HG03520 (cell line): ENCODE data around the gene CCT8L2.
"Not testable (repeated sequence)": the region's sequence is repeated elsewhere in the genome, so short reads cannot be mapped to it uniquely, and the experiment has no call there.

ENCODE experiments used
- ATAC-seq: cut with Tn5 transposase; IDR thresholded peaks from one replicate; pipeline ENCODE4 v1.9.1; 2021; ENCODE audit warnings: mild to moderate bottlenecking, moderate library complexity; ENCODE audit not compliant: unreplicated experiment

CCT8L2 gene

DNA sequence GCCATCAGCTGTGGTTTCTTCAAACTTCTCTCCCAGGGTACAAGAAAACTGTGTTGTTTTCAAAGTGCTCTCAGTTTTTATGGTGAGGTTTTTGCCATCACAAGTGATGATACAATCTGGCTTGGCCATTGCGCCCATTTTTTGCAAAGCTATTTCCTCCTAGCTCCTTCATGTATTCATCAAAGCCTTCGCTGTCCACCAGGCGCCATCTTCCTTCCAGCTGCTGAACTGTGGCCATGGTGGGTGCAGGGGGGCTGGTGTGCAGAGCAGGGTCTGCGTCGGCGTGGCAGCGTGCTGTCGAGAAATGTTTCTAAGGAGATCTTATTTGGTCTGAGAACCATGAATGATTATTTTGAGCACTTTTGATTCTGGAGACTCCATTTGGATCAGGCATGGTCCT, 2.6 kb upstream of the CCT8L2 start:
- ATAC-seq, result not testable (repeated sequence)

DNA sequence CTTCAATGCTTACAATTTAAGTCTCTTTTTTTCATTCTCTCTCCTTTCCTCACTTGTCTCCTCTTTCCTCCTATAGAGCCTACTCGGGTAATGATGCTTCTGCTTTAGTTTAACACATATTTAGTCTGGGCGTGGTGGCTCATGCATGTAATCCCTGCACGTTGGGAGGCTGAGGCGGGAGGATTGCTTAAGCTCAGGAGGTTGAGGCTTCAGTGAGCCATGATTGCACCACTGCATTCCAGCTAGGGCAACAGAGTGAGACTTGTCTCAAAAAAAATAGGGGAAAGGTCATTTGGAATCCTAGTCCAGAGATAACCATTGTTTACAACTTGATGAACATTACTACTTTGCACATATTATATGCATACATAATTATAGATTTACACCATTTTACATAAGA, 1.4 kb upstream of the CCT8L2 start:
- no peak for ATAC-seq

DNA sequence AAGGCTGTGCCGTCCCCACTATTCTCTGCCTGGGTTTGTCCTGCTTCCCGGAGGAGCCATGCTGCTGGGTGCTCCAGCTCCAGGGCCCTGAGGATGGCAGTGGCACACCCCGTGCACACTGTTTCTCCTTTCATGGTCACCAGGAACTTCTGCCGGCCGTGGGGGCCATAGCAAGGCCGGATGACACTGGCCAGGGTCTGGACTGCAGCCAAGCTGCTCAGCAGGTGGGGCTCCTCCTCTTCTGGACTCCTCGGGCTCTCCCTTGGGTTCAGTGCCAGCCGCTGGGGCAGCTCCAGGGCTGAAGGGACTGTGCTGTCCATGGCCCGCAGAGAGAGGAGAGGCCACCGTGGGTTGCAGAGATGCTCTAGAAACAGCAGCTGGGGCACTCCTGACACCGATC, 379 bp downstream of the CCT8L2 start:
- ATAC-seq, result not testable (repeated sequence)

DNA sequence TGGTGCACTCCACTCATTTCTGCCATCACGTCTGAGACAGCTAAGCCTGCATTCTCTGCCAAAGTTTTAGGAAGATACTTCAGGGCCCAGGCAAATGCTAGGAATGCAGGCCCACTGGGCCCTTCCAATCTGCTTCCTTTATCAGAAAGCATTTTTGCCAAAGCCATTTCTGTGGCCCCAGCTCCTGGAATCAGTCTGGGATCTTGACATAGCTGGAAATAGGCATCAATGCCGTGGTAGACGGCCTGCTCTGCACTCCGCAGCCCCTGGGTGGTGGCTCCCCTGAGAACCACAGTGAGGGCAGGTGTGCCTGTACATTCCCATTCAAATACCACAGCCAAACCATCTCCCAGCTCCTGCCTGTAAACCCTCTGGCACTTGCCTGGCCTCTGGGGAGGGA, 1.5 kb downstream of the CCT8L2 start:
- not testable (repeated sequence) for ATAC-seq

DNA sequence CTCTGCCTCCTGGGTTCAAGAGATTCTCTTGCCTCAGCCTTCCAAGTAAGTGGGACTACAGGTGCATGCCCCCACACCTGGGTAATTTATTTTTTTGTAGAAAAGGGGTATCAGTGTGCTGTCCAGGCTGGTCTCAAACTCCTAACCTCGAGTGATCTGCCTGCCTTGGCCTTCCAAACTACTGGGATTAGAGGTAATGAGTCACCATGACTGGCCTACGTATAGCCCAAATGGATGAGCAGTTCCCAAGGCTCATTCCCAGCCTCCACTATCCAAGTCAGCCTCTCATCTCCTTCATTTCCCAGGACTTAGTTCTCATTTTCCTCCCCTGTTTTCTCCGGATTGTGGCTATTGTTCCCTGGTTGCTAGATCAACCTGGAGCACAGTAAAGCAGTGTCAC, 5.6 kb downstream of the CCT8L2 start:
- ATAC-seq, result no peak

DNA sequence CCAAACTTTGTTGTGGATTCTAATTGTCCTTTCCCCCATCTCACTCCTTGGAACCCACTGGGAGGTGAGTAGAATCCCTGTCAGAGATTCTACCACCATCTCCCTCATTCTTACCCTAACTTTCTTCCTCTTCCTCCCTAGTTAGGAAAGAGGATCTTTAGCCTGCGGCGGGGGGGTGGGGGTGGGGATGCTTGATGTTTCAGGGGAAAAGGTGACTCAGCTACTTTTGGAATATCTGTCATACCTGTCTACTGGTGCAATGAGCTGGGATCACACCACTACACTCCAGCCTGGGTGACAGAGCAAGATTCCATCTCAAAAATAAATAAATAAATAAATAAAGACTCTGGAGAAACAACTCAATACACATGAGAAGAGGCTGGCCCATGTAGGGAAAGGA, 6.4 kb downstream of the CCT8L2 start:
- no peak for ATAC-seq

DNA sequence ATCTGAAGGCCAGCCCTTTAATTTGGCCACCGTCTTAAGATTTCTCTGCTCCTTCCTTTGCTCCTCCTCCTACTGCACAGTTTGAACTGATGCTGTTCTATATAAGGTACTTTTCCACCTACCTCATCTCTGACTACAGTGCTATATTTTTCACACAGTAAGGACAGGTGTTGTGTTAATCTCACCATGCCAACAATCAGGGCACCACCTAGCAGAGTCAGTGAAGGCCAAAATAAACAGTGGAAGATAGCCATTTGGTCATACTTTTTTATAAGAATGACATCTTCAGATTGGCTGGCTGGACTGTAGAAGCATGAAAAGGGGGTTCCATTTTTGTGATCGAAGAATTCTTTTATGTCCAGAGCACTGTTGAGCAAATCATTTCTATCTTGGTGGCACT, 11.7 kb downstream of the CCT8L2 start:
- ATAC-seq, result not testable (repeated sequence)

DNA sequence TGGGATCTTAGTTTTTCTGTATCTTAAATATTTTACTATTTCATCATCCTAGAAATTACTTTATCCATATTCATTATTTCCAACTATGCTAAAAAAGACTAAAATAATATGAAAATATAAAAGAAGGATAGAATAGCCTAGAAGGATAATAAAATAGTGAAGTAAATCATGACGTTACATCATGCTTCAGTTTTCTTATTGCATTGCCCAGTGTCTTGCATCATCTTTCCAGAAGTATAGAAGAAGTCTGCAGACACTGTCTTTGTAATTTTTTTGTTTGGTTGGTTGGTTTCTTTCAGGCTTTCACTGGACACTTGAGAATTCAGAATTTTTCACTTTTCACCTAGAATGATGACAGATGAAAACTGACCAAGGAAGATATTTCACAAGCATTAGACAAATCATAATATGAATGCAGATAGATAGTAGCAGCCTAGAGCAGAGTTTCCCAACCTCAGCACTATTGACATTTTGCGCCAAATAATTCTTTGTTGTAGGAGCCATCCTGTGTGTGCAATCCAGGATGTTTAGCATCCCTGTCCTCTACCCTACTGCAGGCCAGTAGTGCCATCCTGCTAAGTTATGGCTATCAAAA, 23.3 kb downstream of the CCT8L2 start:
- not testable (repeated sequence) for ATAC-seq

DNA sequence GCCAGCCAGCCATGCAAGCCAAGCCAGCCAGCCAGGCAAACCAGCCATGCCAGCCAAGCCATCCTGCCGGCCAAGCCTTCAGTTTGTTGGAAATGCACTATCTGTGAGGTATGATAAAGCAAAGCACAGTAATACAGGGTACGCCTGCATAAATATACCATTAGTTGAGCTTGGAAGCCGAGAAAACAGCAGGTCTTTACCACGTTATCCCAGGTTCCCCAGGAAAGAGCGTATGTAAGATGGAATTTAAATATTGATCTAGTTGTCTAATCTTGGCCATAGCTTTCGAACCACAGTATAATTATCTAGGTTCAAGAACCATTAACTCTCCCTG, 24.2 kb downstream of the CCT8L2 start:
- no peak for ATAC-seq

DNA sequence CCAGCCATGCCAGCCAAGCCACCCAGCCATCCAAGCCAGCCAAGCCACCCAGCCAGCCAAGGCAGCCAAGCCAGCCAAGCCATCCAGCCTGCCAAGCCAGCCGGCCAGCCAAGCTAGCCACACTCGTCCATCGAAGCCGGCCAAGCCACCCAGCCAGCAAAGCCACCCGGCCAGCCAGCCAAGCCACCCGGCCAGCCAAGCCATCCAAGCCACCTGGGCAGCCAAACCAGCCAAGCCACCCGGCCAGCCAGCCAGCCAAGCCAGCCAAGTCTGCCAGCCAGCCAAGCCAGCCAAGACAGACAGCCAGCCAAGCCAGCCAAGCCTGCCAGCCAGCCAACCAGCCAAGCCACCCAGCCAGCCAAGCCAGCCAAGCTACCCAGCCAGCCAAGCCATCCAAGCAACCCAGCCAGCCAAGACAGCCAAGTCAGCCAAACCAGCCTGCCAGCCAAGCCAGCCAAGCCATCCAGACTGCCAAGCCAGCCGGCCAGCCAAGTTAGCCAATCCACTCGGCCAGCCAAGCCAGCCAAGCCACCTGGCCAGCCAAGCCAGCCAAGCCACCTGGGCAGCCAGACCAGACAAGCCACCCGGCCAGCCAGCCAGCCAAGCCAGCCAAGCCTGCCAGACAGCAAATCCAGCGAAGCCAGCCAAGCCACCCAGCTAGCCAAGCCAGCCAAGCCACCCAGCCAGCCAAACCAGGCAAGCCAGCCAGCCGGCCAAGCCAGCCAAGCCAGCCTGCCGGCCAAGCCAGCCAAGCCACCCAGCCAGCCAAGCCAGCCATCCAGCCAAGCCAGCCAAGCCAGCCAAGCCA, 24.8 kb downstream of the CCT8L2 start:
- not testable (repeated sequence) for ATAC-seq

DNA sequence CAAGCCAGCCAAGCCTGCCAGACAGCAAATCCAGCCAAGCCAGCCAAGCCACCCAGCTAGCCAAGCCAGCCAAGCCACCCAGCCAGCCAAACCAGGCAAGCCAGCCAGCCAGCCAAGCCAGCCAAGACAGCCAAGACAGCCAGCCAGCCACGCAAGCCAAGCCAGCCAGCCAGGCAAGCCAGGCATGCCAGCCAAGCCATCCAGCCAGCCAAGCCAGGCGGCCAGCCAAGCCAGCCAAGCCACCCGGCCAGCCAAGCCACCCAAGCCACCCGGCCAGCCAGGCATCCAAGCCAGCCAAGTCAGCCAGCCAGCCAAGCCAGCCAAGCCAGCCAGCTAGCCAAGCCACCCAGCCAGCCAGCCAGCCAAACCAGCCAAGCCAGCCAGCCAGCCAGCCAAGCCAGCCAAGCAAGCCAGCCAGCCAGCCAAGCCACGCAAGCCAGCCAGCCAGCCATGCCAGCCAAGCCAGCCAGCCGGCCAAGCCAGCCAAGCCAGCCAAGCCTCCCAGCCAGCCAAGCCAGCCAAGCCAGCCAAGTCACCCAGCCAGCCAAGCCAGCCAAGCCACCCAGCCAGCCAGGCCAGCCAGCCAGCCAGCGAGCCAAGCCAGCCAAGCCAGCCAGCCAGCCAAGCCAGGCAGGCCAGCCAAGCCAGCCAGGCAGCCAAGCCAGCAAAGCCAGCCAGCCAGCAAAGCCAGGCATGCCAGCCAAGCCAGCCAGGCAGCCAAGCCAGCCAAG, 26.0 kb downstream of the CCT8L2 start:
- not testable (repeated sequence) for ATAC-seq

DNA sequence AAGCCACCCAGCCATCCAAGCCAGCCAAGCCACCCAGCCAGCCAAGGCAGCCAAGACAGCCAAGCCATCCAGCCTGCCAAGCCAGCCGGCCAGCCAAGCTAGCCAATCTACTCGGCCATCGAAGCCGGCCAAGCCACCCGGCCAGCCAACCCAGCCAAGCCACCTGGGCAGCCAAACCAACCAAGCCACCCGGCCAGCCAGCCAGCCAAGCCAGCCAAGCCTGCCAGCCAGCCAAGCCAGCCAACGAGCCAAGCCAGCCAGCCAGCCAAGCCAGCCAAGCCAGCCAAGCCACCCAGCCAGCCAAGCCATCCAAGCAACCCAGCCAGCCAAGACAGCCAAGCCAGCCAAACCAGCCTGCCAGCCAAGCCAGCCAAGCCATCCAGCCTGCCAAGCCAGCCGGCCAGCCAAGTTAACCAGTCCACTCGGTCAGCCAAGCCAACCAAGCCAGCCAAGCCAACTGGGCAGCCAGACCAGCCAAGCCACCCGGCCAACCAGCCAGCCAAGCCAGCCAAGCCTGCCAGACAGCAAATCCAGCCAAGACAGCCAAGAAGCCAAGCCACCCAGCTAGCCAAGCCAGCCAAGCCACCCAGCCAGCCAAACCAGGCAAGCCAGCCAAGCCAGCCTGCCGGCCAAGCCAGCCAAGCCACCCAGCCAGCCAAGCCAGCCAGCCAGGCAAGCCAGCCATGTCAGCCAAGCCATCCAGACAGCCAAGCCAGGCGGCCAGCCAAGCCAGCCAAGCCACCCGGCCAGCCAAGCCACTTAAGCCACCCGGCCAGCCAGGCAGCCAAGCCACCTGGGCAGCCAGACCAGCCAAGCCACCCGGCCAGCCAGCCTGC, 26.8 kb downstream of the CCT8L2 start:
- not testable (repeated sequence) for ATAC-seq

DNA sequence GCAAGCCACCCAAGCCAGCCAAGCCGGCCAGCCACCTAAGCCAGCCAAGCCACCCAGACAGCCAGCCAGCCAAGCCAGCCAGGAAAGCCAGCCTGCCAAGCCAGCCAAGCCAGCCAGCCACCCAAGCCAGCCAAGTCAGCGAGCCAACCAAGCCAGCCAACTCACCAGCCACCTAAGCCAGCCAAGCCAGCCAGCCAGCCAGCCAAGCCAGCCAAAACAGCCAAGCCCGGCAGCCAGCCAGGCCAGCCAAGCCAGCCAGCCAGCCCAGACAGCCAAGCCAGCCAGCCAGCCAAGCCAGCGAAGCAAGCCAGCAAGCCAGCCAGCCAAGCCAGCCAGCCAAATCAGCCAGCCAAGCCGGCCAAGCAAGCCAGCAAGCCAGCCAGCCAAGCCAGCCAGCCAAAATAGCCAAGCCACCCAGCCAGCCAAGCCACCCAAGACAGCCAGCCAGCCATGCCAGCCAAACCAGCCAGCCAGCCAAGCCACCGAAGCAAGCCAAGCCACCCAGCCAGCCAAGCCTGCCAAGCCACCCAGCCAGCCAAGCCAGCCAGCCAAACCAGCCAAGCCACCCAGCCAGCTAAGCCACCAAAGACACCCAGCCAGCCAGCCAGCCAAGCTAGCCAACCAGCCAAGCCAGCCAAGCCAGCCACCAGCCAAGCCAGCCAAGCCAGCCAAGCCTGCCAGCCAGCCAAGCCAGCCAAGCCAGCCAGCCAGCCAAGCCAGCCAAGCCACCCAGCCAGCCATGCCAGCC, 27.6 kb downstream of the CCT8L2 start:
- ATAC-seq, result not testable (repeated sequence)

DNA sequence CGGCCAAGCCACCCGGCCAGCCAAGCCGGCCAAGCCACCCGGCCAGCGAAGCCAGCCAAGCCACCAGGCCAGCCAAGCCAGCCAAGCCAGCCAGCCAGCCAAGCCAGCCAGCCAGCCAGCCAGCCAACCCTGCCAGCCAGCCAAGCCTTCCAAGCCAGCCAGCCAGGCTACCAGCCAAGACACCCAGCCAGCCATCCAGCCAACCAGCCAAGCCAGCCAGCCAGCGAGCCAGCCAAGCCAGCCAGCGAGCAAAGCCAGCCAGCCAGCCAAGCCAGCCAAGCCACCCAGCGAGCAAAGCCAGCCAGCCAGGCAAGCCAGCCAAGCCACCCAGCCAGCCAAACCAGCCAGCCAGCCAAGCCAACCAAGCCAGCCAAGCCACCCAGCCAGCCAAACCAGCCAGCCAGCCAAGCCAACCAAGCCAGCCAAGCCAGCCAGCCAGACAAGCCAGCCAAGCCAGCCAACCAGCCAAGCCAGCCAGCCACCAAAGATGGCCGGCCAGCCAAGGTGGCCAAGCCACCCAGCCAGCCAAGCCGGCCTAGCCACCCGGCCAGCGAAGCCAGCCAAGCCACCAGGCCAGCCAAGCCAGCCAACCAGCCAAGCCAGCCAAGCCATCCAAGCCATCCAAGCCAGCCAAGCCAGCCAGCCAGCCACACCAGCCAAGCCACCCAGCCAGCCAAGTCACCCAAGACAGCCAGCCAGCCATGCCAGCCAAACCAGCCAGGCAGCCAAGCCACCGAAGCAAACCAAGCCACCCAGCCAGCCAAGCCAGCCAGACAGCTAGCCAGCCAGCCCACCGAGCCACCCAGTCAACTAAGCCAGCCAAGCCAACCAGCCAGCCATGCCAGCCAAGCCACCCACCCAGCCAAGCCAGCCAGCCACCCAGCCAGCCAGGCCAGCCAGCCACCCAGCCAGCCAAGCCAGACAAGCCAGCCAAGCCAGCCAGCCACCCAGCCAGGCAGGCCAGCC, 28.8 kb downstream of the CCT8L2 start:
- ATAC-seq, result no peak

DNA sequence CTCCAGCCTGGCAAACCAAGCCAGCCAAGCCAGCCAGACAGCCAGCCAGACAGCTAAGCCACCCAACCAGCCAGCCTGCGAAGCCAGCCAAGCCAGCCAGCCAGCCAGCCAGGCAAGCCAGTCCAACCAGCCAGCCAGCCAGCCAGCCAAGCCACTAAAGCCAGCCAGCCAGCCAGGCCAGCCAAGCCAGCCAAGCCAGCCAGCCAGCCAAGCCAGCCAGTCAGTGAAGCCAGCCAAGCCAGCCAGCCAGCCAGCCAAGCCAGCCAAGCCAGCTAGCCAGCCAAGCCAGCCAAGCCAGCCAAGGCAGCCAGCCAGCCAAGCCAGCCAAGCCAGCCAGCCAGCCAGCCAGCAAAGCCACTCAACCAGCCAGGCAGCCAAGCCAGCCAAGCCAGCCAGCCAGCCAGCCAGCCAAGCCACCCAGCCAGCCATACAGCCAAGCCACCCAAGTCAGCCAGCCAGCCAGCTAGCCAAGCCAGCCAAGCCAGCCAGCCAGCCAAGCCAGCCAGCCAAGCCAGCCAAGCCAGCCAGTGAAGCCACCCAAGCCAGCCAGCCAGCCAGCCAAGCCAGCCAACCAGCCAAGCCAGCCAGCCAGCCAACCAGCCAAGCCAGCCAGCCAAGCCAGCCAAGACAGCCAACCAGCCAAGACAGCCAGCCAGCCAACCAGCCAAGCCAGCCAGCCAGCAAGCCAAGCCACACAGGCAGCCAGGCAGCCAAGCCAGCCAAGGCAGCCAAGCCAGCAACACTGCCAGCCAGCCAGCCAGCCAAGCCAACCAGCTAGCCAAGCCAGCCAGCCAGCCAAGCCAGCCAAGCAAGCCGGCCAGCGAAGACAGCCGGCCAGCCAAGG, 29.7 kb downstream of the CCT8L2 start:
- no peak for ATAC-seq

DNA sequence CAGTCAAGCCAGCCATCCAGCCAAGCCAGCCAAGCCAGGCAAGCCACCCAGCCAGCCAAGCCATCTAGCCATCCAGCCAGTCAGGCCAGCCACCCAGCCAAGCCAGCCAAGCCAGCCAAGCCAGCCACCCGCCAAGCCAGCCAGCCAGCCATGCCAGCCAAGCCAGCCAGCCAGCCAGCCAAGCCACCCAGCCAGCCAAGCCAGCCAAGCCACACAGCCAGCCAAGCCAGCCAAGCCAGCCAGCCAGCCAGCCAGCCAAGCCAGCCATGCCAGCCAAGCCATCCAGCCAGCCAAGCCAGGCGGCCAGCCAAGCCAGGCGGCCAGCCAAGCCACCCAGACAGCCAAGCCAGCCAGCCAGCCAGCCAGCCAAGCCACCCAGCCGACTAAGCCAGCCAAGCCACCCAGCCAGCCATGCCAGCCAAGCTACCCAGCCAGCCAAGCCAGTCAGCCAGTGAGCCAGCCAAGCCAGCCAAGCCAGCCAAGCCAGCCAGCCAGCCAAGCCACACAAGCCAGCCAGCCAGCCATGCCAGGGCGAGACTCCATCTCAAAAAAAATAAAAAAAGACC, 31.4 kb downstream of the CCT8L2 start:
- ATAC-seq, result not testable (repeated sequence)

DNA sequence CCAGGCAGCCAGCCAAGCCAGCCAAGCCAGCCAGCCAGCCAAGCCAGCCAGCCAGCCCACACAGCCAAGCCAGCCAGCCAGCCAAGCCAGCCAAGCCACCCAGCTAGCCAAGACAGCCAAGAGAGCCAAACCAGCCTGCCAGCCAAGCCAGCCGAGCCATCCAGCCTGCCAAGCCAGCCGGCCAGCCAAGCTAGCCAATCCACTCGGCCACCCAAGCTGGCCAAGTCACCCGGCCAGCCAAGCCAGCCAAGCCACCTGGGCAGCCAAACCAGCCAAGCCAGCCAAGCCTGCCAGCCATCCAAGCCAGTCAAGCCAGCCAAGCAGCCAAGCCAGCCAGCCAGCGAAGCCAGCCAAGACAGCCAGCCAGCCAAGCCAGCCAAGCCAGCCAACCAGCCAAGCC, 32.0 kb downstream of the CCT8L2 start:
- not testable (repeated sequence) for ATAC-seq

DNA sequence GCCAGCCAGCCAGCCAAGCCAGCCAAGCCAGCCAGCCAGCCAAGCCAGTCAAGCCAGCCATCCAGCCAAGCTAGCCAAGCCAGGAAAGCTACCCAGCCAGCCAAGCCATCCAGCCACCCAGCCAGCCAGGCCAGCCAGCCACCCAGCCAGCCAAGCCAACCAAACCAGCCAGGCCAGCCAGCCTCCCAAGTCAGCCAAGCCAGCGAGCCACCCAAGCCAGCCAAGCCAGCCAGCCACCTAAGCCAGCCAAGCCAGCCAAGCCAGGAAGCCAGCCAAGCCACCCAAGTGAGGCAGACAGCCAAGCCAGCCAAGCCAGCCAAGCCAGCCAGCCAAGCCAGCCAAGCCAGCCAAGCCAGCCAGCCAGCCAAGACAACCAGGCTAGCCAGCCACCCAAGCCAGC, 32.6 kb downstream of the CCT8L2 start:
- not testable (repeated sequence) for ATAC-seq
